Retinal pigment epithelial cell (primary cell): ENCODE measurements around the gene AIP.
"Not testable (repeated sequence)": the region's sequence is repeated elsewhere in the genome, so short reads cannot be mapped to it uniquely, and the experiment has no call there.

Experiments
- DNase-seq: peaks from one replicate; pipeline ENCODE4 v3.0.0-alpha.2; 2010; ENCODE audit warnings: low read depth
- H3K4me3 ChIP-seq: 2 replicates; pipeline ENCODE4 v1.5.1; 2011; ENCODE audit warnings: mild to moderate bottlenecking, low read length, control low read depth, moderate library complexity
- CTCF ChIP-seq: conservative IDR thresholded peaks from 2 replicates; pipeline ENCODE4 v1.5.1; 2011; ENCODE audit warnings: low read depth, low read length, control low read depth, inconsistent platforms

The AIP gene

GRCh38 chr11:67470337-67471002 lies 12.4 kb upstream of the AIP start:
- TF ChIP-seq CTCF = no peak
- no peak overlapping the region for H3K4me3 ChIP-seq
- no peak for DNase-seq

- no peak overlapping the region for H3K4me3 ChIP-seq
- no peak for TF ChIP-seq CTCF
- DNase-seq = no peak
Observed at GRCh38 chr11:67472882-67473281, 9.9 kb upstream of the AIP start.

GRCh38 chr11:67476692-67477091 lies 6.1 kb upstream of the AIP start:
- not testable (repeated sequence) for DNase-seq, H3K4me3 ChIP-seq

- not testable (repeated sequence) for DNase-seq, H3K4me3 ChIP-seq
Observed at GRCh38 chr11:67477344-67478050, 5.3 kb upstream of the AIP start.

GRCh38 chr11:67482275-67482826 lies 475 bp upstream of the AIP start:
- peak overlapping the region; percentile 66 for H3K4me3 ChIP-seq
- TF ChIP-seq CTCF = no peak
- DNase-seq = no peak

GRCh38 chr11:67483831-67484665 lies 1.2 kb downstream of the AIP start:
- no peak overlapping the region for H3K4me3 ChIP-seq
- TF ChIP-seq CTCF = no peak
- DNase-seq = no peak

- no peak for TF ChIP-seq CTCF
- no peak overlapping the region for H3K4me3 ChIP-seq
- no peak for DNase-seq
Observed at GRCh38 chr11:67484847-67485311, 2.1 kb downstream of the AIP start.

GRCh38 chr11:67485873-67486361 lies 3.1 kb downstream of the AIP start:
- DNase-seq, H3K4me3 ChIP-seq: not testable (repeated sequence)
